ENCODE data around the gene GPS1.

GPS1 gene

DNA sequence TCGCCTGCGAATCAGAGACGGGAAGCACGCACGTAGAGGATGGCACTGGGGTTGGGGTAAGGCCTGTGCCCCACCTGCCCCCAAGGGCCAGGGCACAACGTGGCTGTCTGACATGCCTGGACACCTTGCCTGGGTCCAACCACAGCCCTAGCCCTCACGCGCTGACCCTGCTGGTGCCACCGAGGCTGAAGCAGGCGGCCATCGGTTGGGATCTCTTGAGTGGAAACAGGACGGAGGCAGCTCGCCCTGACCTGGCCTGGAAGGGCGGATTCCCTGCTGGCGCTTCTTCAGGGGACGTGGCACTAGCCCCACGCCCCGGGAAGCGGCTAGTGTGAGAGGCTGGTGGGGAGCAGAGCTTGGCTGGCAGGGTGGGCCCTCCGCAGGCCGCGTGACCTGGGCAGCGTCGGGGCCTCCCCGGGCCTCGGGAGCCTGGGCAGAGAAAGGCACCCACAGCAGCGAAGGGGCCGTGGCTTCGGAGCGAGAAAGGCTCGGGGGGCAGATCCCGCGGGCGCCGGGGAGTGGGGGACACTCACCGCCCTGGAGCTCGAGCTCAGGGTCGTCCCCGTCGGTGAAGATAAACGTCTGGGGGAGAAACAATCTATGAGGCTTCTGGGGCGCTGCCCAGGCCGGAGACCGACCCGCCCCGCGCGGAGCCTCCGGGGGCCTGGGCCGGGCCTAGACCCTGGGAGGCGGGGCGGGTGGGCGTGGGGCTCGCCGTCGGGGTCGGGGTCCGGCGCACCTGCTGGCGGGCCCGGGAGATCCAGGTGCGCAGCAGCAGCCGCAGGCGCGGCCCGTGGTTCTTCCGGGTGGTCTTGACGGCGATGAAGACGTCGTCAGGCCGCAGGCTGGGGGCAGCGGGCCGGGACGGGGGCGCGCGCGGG lies 697 bp upstream of the GPS1 start:
- Mint-ChIP-seq H3K9me3 (no peaks in the 10 kb centered on the region), H3K36me3 (peaks cover 18 to 26% of the 10 kb centered on the region in 2 donors), H3K4me3 (peak overlapping the region; percentile 88 to 91), H3K4me1 (peaks cover 23 to 39% of the 10 kb centered on the region in 2 donors), H3K27me3 (no peaks in the 10 kb centered on the region), H3K27ac (peak overlapping the region; percentile 94)
- ATAC-seq (replicated peaks): peak; percentile 26 to 29
- DNase-seq: no peak

DNA sequence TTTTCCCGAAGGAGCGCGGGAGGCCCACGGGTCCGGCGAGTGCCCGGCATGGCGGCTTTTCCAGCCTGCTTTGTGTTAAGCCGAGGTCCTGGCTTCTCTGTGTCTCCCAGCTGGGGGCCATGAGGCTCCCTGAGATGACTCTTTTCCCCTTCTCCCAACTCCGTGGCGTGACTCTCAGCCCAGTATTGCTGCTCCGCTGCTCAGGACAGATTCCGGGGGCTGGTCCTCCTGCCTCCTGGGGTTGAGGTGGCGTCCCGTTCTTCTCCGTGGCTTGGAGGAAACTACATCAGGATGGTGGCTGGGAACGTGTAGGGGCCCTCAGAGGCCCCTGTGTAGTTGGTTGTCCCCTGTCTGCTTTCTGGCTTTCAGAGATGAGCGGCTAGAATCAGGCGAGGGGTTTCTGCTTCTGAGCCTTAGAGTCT lies 951 bp downstream of the GPS1 start:
- peaks cover 16 to 23% of the 10 kb centered on the region in 2 donors for H3K36me3 Mint-ChIP-seq
- no peak for DNase-seq
- H3K4me3 Mint-ChIP-seq: peak overlapping the region; percentile 77 to 91
- no peak overlapping the region for H3K27ac Mint-ChIP-seq
- H3K27me3 Mint-ChIP-seq: no peaks in the 10 kb centered on the region
- H3K9me3 Mint-ChIP-seq: no peaks in the 10 kb centered on the region
- ATAC-seq (replicated peaks): no peak
- peaks cover 19 to 35% of the 10 kb centered on the region in 2 donors for H3K4me1 Mint-ChIP-seq

DNA sequence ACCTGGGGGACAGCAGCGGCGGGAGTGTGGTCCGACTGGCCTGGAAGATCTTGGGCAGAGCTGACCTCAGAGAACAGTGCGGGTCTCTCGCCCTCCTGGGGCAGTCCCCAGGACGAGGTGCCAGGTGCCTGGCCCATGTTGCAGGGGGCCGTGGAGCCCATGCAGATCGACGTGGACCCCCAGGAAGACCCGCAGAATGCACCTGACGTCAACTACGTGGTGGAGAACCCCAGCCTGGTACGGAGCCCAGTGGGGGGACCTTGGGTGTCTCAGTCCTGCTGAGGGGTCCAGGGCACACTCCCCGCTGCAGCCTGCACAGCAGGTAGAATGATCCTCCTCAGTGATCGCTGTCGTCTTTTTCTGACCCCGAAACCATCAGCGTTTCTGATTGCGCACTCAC lies 1.4 kb downstream of the GPS1 start:
- Mint-ChIP-seq H3K36me3 (peaks cover 17 to 26% of the 10 kb centered on the region in 2 donors), H3K27ac (no peak overlapping the region), H3K4me3 (peak overlapping the region; percentile 77 to 91), H3K4me1 (peaks cover 19 to 32% of the 10 kb centered on the region in 2 donors), H3K27me3 (no peaks in the 10 kb centered on the region), H3K9me3 (no peaks in the 10 kb centered on the region)
- DNase-seq: no peak
- no peak for ATAC-seq (replicated peaks)

- no peaks in the 10 kb centered on the region for H3K27me3 Mint-ChIP-seq
- H3K9me3 Mint-ChIP-seq: no peaks in the 10 kb centered on the region
- no peak for ATAC-seq (replicated peaks)
- H3K4me3 Mint-ChIP-seq: peak overlapping the region; percentile 77 to 91
- peaks cover 18 to 26% of the 10 kb centered on the region in 2 donors for H3K36me3 Mint-ChIP-seq
- no peak for DNase-seq
- peaks cover 19 to 32% of the 10 kb centered on the region in 2 donors for H3K4me1 Mint-ChIP-seq
- no peak overlapping the region for H3K27ac Mint-ChIP-seq
Observed at GRCh38 chr17:82053556-82054263, 2.0 kb downstream of the GPS1 start.

GRCh38 chr17:82054351-82055022 lies 2.8 kb downstream of the GPS1 start:
- DNase-seq (no peak), ATAC-seq (replicated peaks) (no peak)
- H3K27ac Mint-ChIP-seq: peak overlapping the region; percentile 31
- H3K4me3 Mint-ChIP-seq: peak overlapping the region in 1 of 2 donors; percentile 36
- H3K9me3 Mint-ChIP-seq: no peaks in the 10 kb centered on the region
- H3K27me3 Mint-ChIP-seq: no peaks in the 10 kb centered on the region
- H3K4me1 Mint-ChIP-seq: peaks cover 19 to 32% of the 10 kb centered on the region in 2 donors
- peaks cover 19 to 26% of the 10 kb centered on the region in 2 donors for H3K36me3 Mint-ChIP-seq

DNA sequence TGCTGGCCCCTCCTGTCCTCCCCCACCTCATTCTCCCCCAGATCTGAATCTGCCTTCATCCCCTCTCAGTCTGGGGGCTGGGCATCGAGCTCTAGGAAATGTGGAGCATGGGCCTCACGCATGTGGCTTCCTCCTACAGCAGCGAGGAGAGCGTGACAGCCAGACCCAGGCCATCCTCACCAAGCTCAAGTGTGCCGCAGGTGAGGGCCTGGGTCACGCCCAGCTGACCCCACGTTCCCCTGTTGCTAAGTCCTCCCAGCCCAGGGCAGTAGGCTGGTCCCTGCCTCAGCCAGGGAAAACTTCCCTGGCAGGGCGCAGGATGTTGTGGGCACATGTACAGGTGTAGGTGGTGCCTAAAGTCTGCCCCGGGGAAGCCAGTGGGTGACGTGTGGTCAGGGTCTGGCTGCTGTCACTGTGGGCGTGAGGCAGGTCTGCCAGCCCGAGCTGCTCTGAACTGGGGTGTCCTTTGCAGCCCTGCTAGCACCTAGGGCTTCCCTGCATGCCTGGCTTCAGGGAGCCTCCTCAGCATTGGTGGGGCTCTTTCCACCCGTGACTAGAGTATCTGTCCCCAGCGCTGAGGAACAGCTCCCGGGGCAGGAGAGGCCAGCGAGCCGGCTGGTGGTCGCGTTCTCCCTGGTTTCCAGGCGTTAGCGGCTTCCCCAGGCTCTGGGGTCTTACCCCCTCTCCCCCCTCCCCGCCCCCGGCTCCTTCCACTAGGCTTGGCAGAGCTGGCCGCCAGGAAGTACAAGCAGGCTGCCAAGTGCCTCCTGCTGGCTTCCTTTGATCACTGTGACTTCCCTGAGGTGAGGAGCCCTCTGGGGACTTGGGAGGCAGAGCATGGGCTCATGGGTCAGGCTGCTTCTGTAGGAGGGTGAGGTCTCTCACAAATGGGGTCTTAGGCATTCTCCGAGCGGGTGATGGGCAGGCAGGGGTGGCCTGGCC lies 3.6 kb downstream of the GPS1 start:
- no peaks in the 10 kb centered on the region for H3K9me3 Mint-ChIP-seq
- H3K27me3 Mint-ChIP-seq: no peaks in the 10 kb centered on the region
- H3K36me3 Mint-ChIP-seq: peaks cover 19 to 26% of the 10 kb centered on the region in 2 donors
- ATAC-seq (replicated peaks): no peak
- H3K4me3 Mint-ChIP-seq: peak overlapping the region in 1 of 2 donors; percentile 29
- H3K4me1 Mint-ChIP-seq: peaks cover 15 to 34% of the 10 kb centered on the region in 2 donors
- no peak for DNase-seq
- H3K27ac Mint-ChIP-seq: peak overlapping the region; percentile 89

DNA sequence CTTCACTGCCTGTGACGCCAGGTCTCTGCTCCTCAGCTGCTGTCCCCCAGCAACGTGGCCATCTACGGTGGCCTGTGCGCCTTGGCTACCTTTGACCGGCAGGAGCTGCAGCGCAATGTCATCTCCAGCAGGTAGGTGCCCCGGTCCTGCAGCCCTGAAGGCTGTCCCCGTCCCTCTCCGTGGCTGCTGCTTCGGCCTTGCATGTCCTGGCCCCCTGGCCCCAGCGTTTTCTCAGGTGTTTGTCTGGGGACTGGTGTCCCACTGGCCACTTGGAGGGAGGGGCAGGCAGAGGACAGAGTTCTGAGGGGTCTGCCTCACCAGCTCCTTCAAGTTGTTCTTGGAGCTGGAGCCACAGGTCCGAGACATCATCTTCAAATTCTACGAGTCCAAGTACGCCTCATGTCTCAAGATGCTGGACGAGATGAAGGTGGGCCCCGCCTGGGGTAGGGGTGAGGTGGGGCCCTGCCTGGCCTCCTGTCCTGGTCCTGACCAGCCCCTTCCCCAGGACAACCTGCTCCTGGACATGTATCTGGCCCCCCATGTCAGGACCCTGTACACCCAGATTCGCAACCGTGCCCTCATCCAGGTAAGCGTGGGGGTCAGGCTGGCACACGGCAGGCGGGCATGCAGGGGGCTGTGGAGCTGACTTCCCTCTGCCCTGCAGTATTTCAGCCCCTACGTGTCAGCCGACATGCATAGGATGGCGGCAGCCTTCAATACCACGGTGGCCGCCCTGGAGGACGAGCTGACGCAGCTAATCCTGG lies 4.4 kb downstream of the GPS1 start:
- Mint-ChIP-seq H3K4me1 (peaks cover 10 to 32% of the 10 kb centered on the region in 2 donors), H3K27me3 (no peaks in the 10 kb centered on the region), H3K4me3 (no peak overlapping the region), H3K9me3 (no peaks in the 10 kb centered on the region), H3K27ac (no peak overlapping the region), H3K36me3 (peaks cover 20 to 31% of the 10 kb centered on the region in 2 donors)
- DNase-seq: no peak
- ATAC-seq (replicated peaks): no peak

DNA sequence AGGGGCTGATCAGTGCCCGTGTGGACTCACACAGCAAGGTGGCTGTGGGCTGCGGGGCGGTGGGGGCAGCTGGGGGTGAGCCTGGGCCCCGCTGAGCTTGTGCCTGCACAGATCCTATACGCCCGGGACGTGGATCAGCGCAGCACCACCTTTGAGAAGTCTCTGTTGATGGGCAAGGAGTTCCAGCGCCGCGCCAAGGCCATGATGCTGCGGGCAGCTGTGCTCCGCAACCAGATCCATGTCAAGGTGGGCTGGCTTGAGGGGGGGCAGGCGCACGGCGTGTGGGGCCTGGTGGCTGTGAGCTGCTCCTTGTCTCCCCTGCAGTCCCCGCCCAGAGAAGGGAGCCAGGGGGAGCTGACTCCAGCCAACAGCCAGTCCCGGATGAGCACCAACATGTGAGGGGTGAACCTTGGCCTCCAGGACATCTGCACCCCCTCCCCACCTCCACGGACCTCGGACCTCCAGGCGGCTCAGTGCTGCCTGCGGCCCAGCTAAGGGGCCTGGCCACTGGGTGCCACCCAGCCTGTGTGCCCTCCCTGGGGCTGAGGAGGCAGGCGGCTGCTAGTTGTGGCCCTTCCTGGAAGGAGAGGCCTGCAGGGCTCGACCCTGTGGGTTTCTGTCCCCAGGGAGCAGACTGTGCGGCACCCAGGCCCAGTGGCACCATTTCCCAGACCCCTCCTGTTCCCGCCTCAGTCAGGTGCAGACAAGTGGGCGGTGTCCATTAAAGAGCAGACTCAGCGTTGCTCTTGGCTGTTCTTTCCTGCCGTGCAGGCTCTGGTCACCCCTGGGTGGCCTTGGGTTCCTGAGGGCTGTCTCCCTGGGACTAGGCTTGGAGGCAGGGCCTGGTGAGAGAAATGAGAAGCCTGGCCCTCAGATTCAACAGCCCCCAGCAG lies 5.3 kb downstream of the GPS1 start:
- ATAC-seq (replicated peaks): no peak
- no peaks in the 10 kb centered on the region for H3K9me3 Mint-ChIP-seq
- no peaks in the 10 kb centered on the region for H3K27me3 Mint-ChIP-seq
- H3K36me3 Mint-ChIP-seq: peaks cover 20 to 32% of the 10 kb centered on the region in 2 donors
- H3K4me1 Mint-ChIP-seq: peaks cover 10 to 34% of the 10 kb centered on the region in 2 donors
- no peak overlapping the region for H3K4me3 Mint-ChIP-seq
- DNase-seq: no peak
- peak overlapping the region; percentile 59 for H3K27ac Mint-ChIP-seq

GRCh38 chr17:82058230-82058854 lies 6.6 kb downstream of the GPS1 start:
- DNase-seq: no peak
- H3K36me3 Mint-ChIP-seq: peaks cover 20 to 34% of the 10 kb centered on the region in 2 donors
- H3K27ac Mint-ChIP-seq: peak overlapping the region; percentile 56
- H3K4me3 Mint-ChIP-seq: no peak overlapping the region
- ATAC-seq (replicated peaks): no peak
- peaks cover 6 to 26% of the 10 kb centered on the region in 2 donors for H3K4me1 Mint-ChIP-seq
- H3K27me3 Mint-ChIP-seq: no peaks in the 10 kb centered on the region
- H3K9me3 Mint-ChIP-seq: no peaks in the 10 kb centered on the region

GRCh38 chr17:82058855-82059249 lies 7.2 kb downstream of the GPS1 start:
- no peaks in the 10 kb centered on the region for H3K27me3 Mint-ChIP-seq

GRCh38 chr17:82059272-82060000 lies 7.7 kb downstream of the GPS1 start:
- H3K27me3 Mint-ChIP-seq: no peaks in the 10 kb centered on the region

More at GRCh38 chr17:82058855-82059249, 7.2 kb downstream of the GPS1 start:
- H3K4me3 Mint-ChIP-seq: no peak overlapping the region
- no peak for ATAC-seq (replicated peaks)
- H3K9me3 Mint-ChIP-seq: no peaks in the 10 kb centered on the region
- H3K36me3 Mint-ChIP-seq: peaks cover 20 to 34% of the 10 kb centered on the region in 2 donors
- H3K4me1 Mint-ChIP-seq: peaks cover 4 to 22% of the 10 kb centered on the region in 2 donors
- DNase-seq: no peak
- H3K27ac Mint-ChIP-seq: peak overlapping the region; percentile 56

More at GRCh38 chr17:82059272-82060000, 7.7 kb downstream of the GPS1 start:
- Mint-ChIP-seq H3K4me1 (peaks cover 7 to 22% of the 10 kb centered on the region in 2 donors), H3K9me3 (no peaks in the 10 kb centered on the region), H3K4me3 (no peak overlapping the region), H3K36me3 (peaks cover 20 to 34% of the 10 kb centered on the region in 2 donors), H3K27ac (no peak overlapping the region)
- ATAC-seq (replicated peaks): no peak
- no peak for DNase-seq
